SHP77 treated with DMSO at 0.1 percent for 48 hours (cell line): ENCODE measurements around the gene SGSH.
"Not testable (repeated sequence)": the region's sequence is repeated elsewhere in the genome, so short reads cannot be mapped to it uniquely, and the experiment has no call there.

Experiments
- DNase-seq: peaks from one replicate; lab custom pipeline; 2025; lab: John Stamatoyannopoulos, UW

Gene SGSH

GRCh38 chr17:80220054-80220735 lies at the start of gene SGSH, which contains the start of gene SLC26A11:
Gene SGSH (minus strand): TSS chr17:80220333. CDS start chr17:80220313, 20 bp downstream.
Gene SLC26A11 (plus strand): TSS chr17:80220427. CDS start chr17:80221561, 1,134 bp downstream.
- DNase-seq = peak; percentile 37

GRCh38 chr17:80269405-80269807 lies 49.3 kb upstream of the SGSH start:
- DNase-seq = no peak

GRCh38 chr17:80268427-80268826 lies 48.3 kb upstream of the SGSH start:
- DNase-seq = no peak

DNA sequence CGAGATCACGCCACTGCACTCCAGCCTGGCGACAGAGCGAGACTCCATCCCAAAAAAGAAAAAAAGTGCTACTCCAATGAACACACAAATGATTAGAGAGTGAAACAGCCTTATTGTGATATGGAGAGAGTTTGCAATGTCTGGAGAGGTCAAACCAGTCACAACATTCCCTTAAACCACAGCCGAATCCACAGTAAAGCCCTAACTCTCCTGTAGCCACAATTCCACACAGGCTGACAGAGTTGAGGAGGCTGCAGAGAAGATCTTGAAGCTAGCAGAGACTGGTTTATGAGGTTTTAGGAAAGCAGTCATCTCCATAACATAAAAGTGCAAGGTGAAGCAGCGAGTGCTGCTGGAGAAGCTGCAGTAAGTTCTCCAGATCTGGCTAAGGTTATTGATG lies 47.3 kb upstream of the SGSH start:
- DNase-seq = no peak

DNA sequence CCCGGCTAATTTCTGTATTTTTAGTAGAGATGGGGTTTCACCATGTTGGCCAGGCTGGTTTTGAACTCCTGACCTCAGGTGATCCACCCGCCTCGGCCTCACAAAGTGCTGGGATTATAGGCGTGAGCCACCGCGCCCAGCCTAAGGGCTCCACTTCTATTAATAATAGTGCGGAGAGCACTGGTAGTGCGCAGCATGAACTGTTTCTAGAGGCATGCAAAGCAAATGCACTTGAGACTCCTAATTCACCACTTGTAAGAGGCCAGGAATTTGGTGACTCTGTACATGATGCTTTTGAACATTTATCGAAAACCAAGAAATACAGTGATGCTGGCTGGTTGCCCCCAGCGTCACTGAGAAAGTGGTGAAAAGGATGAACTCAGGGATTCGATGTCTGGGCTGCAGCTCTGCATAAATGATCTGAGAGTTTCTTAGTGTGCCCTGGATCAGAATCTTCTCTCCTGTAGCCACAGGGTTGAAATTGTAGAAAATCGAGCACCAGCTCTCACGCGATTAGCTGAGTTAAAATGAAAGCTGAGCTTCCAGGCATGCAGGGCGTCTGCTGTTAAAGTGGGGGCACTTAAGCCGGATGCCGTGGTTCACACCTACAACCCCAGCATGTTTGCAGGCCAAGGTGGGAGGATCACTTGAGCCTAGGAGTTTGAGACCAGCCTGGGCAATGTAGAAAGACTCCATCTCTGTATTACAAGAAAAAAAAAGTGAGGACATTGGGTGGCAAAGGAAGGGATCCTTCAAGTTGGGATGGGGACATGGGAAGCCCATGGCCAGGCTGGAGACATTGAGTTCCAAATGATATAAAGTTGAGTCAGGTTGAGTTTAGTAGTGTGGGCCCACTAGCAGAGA lies 45.3 kb upstream of the SGSH start:
- DNase-seq = no peak

- no peak for DNase-seq
Measured at GRCh38 chr17:80264205-80265075, 44.3 kb upstream of the SGSH start.

DNA sequence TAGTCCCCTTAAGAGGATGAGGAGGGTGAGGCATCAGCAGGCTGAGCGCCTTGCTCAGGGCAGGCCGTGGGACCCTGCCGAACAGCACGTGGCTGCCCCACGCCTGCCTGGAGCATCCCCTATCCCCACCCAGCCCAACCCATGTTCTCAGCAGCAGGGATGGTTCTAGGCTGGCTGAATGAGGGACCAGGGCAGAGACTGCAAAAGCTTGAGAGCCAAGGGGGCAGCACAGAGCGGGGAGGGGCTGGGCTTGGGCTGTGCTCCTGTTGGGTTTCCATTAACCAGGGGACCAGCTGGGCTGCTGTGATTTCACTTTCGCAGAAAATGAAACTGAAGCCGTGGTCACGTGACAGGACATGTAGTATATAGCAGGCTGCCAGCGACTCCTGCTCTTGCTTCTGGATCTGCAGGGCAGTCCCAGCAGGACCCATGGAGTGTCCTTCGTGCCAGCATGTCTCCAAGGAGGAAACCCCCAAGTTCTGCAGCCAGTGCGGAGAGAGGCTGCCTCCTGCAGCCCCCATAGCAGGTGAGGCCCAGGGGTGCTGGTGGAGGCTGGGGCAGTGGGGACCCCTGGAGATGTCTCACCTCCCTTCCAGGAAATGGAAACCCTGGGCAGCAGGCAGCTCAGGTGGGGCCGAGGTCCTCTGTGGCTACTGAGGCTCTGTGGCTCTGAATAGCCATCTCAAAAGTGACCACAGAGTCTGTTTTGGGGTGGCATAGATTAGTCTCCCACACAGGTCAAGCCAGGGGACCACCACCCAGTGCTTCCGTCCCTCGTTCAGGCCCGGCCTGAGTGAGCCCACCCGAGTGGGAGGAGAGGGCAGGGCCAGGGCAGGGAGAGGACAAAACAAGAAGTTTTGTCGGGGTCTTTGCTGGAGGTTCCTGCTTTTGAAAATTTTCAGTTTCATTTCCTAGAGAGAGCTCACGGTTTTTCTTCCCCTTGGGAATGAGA lies 43.4 kb upstream of the SGSH start:
- peak; percentile 59 for DNase-seq

GRCh38 chr17:80262775-80263244 lies 42.7 kb upstream of the SGSH start:
- DNase-seq = no peak

GRCh38 chr17:80262291-80262690 lies 42.2 kb upstream of the SGSH start:
- DNase-seq = no peak

- no peak for DNase-seq
Measured at GRCh38 chr17:80261895-80262279, 41.8 kb upstream of the SGSH start.

GRCh38 chr17:80261159-80261894 lies 41.2 kb upstream of the SGSH start:
- DNase-seq = peak; percentile 51

GRCh38 chr17:80260791-80261158 lies 40.6 kb upstream of the SGSH start, which contains the start of gene RNF213:
Gene RNF213 (plus strand): TSS chr17:80260852. CDS start chr17:80263682, 2,830 bp downstream.
- no peak for DNase-seq

GRCh38 chr17:80260069-80260535 lies 40.0 kb upstream of the SGSH start:
- DNase-seq = peak; percentile 43

DNA sequence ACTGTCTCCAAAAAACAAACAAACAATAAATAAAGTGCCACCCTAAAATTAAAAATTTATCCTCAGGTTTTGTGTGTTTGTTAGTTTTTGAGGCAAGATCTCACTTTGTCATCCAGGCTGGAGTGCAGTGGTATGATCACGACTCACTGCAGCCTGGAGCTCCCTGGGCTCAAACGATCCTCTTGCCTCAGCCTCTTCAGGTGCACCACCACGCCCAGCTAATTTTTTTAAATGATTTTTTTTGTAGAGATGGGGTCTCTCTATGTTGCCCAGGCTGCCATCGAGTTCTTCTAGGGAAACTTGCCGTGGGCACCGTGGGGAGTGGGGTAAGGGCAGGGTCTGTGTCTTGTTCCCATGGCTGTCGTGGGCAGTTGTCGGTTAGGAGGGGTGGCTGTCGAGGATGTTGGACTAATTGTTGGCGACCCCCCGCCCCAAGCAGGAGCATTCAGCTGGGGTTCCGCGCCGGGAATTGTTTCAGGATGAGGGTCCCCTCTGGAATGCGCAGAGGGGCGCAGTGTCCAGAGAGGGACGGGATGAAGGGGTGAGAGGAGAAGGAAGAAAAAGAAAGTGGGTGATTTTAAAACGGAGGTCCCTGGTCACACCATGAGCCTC lies 39.4 kb upstream of the SGSH start:
- peak; percentile 15 for DNase-seq

GRCh38 chr17:80258296-80258695 lies 38.2 kb upstream of the SGSH start:
- not testable (repeated sequence) for DNase-seq

DNA sequence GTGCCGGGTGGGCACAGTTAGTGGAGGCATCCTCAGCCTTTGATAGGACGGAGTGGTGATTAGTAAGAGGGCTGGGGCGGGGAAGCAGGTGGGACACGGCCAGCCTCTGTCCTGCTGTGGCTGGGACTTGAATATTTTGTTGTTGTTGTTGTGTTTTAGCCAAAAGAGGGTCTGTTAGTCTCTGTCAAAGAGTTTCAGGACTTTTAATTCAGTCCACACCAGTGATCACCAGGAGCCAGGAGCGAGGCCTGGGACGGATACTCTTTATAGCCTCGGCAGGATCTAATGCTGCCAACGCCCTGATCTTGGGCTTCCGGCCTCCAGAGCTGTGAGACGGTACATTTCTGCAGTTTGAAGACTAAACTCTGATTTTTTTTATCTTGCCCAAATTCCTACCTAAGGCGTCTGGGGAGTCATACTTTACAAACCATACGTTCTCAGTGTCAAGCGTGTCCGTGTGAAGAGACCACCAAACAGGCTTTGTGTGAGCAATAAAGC lies 37.6 kb upstream of the SGSH start:
- peak; percentile 56 for DNase-seq

DNA sequence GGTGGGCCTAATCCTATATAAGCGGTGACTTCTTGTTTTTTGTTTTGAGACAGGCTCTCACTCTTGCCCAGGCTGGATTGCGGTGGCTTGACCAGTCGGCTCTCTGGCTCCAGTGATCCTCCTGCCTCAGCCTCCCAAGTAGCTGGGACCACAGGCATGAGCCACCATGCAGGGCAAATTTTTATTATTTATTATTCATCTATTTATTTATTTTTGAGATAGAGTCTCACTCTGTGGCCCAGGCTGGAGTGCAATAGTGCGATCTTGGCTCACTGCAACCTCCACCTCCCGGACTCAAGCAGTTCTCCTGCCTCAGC lies 35.9 kb upstream of the SGSH start:
- DNase-seq = no peak

GRCh38 chr17:80254396-80255251 lies 34.5 kb upstream of the SGSH start:
- peak; percentile 94 for DNase-seq
